ENCODE data around the gene ELOVL6.
"Not testable (repeated sequence)": the region's sequence is repeated elsewhere in the genome, so short reads cannot be mapped to it uniquely, and the experiment has no call there.

ELOVL6 gene

DNA sequence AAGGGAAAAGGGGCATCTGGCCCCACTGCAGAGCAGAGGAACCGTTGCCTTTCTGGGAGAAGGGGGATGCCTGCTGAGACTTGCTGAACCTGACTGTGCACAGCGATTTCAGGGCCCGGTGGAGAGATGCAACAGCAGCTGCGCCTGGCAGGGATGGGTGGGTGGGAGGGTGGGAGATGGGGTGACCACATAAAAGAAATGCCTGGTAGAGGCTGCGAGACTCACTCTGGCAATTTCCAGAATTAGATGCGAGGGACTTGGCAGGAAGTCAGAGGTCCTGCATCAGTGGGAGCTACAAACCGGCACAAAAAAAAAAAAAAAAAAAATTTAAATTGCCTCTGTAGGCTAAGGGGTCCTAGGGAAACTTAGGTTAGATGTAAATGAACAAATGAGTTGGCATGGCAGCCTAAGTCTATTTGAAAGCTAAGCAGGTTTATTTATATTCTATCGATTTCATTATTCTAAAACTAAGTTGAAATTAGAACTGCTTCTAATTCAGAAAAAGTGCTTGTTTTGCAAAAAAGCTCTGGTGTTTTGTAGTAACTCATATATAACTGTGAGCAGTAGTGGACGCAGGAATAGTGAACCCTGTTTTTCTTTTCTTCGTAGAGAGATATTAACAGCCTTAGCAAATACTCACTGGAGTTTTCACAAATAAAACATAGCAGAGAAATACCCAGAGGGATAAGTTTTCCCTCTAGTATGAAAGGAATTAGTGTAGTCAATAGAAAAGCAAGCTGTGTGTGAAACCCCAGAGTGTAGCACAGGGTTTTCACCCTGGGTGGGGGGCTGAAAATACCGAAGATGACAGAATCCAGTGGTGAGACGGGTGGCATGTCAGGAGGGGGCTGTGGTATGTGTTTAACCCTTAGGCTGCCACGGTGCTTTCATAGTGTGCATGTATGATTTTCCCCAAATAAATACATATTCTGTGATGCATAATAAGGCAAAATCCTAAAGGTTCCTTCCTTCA is 155.6 kb downstream of the ELOVL6 start:
- DNase-seq (ENCODE audit: low read depth, low spot score): no peak
- Histone ChIP-seq H3K9me3 (ENCODE audit: control insufficient read depth, insufficient read depth, low read length) (no peaks in the 10 kb centered on the region), H3K27ac (ENCODE audit: low read length) (no peak overlapping the region), H3K27me3 (ENCODE audit: control insufficient read depth, insufficient read depth, low read length) (no peaks in the 10 kb centered on the region), H3K4me1 (ENCODE audit: control insufficient read depth, insufficient read depth, low read length) (peaks cover 1% of the 10 kb centered on the region; the same call in 1 of the 2 replicates), H3K36me3 (ENCODE audit: control insufficient read depth, insufficient read depth, low read length) (no peaks in the 10 kb centered on the region), H3K4me3 (ENCODE audit: low read length) (no peak overlapping the region)
- no CpG with 5 or more reads among the region's 13 CpGs for WGBS (ENCODE audit: insufficient coverage, insufficient read length)

DNA sequence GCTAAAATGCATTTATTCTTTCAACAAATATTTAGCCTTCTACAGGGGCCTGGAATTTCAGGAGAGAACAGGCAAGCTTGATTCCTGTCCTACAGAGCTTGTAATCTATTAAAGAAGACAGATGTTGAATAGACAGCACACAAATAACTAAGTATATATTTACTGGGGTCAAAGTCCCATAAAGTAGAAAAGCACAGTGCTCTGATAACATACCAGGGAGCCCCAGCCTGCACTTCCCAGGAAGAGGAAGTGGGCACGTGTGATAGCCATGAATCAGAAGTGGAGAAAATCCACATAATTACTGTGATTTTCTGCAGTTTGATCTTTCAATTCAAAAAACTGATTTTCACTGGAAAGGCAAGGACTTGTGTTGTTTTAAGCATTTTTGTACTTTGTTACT is 156.7 kb downstream of the ELOVL6 start:
- no CpG with 5 or more reads among the region's 1 CpG for WGBS (ENCODE audit: insufficient coverage, insufficient read length)
- Histone ChIP-seq H3K27ac (ENCODE audit: low read length) (no peak overlapping the region), H3K4me1 (ENCODE audit: control insufficient read depth, insufficient read depth, low read length) (peaks cover 1% of the 10 kb centered on the region; the same call in 1 of the 2 replicates), H3K27me3 (ENCODE audit: control insufficient read depth, insufficient read depth, low read length) (no peaks in the 10 kb centered on the region), H3K4me3 (ENCODE audit: low read length) (no peak overlapping the region), H3K36me3 (ENCODE audit: control insufficient read depth, insufficient read depth, low read length) (no peaks in the 10 kb centered on the region), H3K9me3 (ENCODE audit: control insufficient read depth, insufficient read depth, low read length) (no peaks in the 10 kb centered on the region)
- no peak for DNase-seq (ENCODE audit: low read depth, low spot score)

DNA sequence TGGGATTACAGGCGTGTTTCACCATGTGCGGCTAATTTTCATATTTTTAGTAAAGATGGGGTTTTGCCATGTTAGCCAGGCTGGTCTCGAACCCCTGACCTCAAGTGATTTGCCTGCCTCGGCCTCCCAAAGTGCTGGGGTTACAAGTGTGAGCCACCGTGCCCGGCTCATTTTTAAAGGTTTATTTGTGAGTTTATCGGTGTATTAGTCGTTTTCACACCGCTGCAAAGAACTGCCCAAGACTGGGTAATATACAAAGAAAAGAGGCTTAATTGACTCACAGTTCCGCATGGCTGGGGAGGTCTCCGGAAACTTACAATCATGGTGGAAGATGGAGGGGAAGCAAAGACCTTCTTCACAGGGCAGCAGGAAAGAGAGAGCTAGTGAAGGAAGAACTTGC is 159.3 kb downstream of the ELOVL6 start:
- H3K36me3 ChIP-seq (ENCODE audit: control insufficient read depth, insufficient read depth, low read length); H3K4me1 ChIP-seq (ENCODE audit: control insufficient read depth, insufficient read depth, low read length); H3K27me3 ChIP-seq (ENCODE audit: control insufficient read depth, insufficient read depth, low read length); H3K9me3 ChIP-seq (ENCODE audit: control insufficient read depth, insufficient read depth, low read length); DNase-seq (ENCODE audit: low read depth, low spot score); H3K27ac ChIP-seq (ENCODE audit: low read length); H3K4me3 ChIP-seq (ENCODE audit: low read length): not testable (repeated sequence)
- no CpG with 5 or more reads among the region's 11 CpGs for WGBS (ENCODE audit: insufficient coverage, insufficient read length)

DNA sequence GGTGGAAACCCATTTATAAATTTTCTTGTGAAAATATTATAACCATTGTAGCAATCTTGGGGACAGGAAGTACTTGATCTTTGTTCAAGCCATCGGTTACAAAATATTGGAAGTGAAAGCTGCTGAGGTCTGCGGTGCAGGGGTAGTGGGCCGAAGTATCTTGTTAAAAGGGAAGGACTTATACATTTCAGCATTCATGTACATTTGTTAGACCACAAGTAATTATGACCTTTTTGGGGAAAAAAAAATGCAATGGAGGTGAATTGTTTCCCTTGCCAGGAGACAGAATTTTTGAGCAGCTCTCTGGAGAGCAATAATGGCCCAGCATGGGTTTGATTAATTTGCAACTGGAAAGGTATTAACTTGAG is 164.4 kb downstream of the ELOVL6 start:
- no peak overlapping the region for H3K27ac ChIP-seq (ENCODE audit: low read length)
- no peak for DNase-seq (ENCODE audit: low read depth, low spot score)
- no peaks in the 10 kb centered on the region for H3K36me3 ChIP-seq (ENCODE audit: control insufficient read depth, insufficient read depth, low read length)
- WGBS (ENCODE audit: insufficient coverage, insufficient read length): no CpG with 5 or more reads among the region's 3 CpGs
- no peaks in the 10 kb centered on the region for H3K27me3 ChIP-seq (ENCODE audit: control insufficient read depth, insufficient read depth, low read length)
- H3K4me3 ChIP-seq (ENCODE audit: low read length): no peak overlapping the region
- no peaks in the 10 kb centered on the region for H3K9me3 ChIP-seq (ENCODE audit: control insufficient read depth, insufficient read depth, low read length)
- no peaks in the 10 kb centered on the region for H3K4me1 ChIP-seq (ENCODE audit: control insufficient read depth, insufficient read depth, low read length)

DNA sequence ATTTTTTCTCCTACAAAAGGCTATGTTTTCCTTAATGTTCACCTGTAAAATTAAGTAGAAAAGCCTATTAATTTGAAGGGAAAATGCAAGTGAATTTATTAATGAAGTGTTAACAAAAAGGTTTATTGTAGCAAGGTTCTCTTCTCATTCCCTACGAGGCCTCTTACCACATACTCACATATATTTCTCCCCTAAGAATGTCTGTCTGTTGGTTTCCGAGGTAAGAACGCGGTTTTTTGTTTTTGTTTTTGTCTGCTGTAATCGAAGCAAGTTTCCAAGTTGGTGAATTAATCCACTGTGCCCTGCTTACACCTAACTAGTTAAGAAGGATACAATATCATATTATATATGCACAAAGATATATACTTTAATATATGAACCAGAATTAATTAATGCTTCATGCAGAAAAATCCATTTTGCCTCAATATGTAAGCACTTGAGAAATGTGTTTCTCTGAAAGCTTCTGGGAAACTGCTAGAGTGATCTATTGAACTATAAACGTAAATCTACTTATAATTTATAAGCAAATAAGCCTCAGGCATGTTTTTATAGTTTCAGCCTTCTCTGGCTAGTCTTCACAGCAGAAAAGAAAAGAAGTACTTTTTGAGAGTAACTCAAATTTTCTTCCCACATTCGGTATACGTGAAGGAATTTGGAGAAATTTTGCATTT is 164.9 kb downstream of the ELOVL6 start:
- no CpG with 5 or more reads among the region's 8 CpGs for WGBS (ENCODE audit: insufficient coverage, insufficient read length)
- H3K4me1 ChIP-seq (ENCODE audit: control insufficient read depth, insufficient read depth, low read length): no peaks in the 10 kb centered on the region
- no peak for DNase-seq (ENCODE audit: low read depth, low spot score)
- no peak overlapping the region for H3K27ac ChIP-seq (ENCODE audit: low read length)
- H3K9me3 ChIP-seq (ENCODE audit: control insufficient read depth, insufficient read depth, low read length): no peaks in the 10 kb centered on the region
- no peaks in the 10 kb centered on the region for H3K27me3 ChIP-seq (ENCODE audit: control insufficient read depth, insufficient read depth, low read length)
- H3K36me3 ChIP-seq (ENCODE audit: control insufficient read depth, insufficient read depth, low read length): no peaks in the 10 kb centered on the region
- no peak overlapping the region for H3K4me3 ChIP-seq (ENCODE audit: low read length)

DNA sequence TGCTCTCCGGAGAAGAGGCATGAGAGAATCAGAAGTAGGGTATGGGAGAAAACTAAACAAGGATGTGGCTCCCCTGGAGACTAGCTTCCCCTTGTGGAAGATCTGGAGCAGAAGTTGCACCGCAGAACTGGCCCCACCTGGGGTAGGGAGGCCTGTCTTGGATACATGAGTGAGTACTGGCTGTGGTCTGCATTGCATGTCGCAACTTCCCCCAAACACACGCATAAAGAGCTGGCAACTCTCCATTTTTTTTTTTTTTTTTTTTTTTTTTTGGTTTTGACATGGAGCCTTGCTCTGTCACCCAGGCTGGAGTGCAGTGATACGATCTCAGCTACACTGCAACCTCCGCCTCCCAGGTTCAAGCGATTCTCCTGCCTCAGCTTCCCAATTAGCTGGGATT is 165.8 kb downstream of the ELOVL6 start:
- no CpG with 5 or more reads among the region's 7 CpGs for WGBS (ENCODE audit: insufficient coverage, insufficient read length)
- no peaks in the 10 kb centered on the region for H3K27me3 ChIP-seq (ENCODE audit: control insufficient read depth, insufficient read depth, low read length)

DNA sequence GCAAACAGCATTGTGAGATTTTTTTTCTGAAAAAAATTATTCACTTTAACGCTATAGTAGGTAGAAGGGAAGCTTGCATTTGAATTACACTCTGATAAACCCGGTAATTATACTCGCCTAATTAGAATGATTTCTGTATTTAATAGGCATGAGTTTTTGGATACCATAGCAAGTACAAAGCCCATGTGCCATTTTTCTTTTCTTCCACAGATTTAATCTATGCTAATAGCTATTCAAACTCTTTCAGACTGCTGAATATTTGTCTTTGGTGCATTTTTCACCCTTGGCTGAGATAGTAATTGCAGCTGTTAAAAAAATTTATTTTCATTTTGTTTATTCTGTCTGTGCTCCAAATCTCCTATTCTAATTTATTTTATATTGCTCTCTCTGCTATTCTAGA is 172.7 kb downstream of the ELOVL6 start:
- Histone ChIP-seq H3K36me3 (ENCODE audit: control insufficient read depth, insufficient read depth, low read length) (no peaks in the 10 kb centered on the region), H3K4me1 (ENCODE audit: control insufficient read depth, insufficient read depth, low read length) (no peaks in the 10 kb centered on the region), H3K27me3 (ENCODE audit: control insufficient read depth, insufficient read depth, low read length) (no peaks in the 10 kb centered on the region), H3K27ac (ENCODE audit: low read length) (no peak overlapping the region), H3K4me3 (ENCODE audit: low read length) (no peak overlapping the region), H3K9me3 (ENCODE audit: control insufficient read depth, insufficient read depth, low read length) (no peaks in the 10 kb centered on the region)
- WGBS (ENCODE audit: insufficient coverage, insufficient read length): no CpG with 5 or more reads among the region's 3 CpGs
- DNase-seq (ENCODE audit: low read depth, low spot score): no peak

More for the DNA sequence above, 165.8 kb downstream of the ELOVL6 start:
- Histone ChIP-seq H3K36me3 (ENCODE audit: control insufficient read depth, insufficient read depth, low read length) (no peaks in the 10 kb centered on the region), H3K27ac (ENCODE audit: low read length) (no peak overlapping the region), H3K9me3 (ENCODE audit: control insufficient read depth, insufficient read depth, low read length) (no peaks in the 10 kb centered on the region), H3K4me1 (ENCODE audit: control insufficient read depth, insufficient read depth, low read length) (no peaks in the 10 kb centered on the region), H3K4me3 (ENCODE audit: low read length) (no peak overlapping the region)
- DNase-seq (ENCODE audit: low read depth, low spot score): no peak

DNA sequence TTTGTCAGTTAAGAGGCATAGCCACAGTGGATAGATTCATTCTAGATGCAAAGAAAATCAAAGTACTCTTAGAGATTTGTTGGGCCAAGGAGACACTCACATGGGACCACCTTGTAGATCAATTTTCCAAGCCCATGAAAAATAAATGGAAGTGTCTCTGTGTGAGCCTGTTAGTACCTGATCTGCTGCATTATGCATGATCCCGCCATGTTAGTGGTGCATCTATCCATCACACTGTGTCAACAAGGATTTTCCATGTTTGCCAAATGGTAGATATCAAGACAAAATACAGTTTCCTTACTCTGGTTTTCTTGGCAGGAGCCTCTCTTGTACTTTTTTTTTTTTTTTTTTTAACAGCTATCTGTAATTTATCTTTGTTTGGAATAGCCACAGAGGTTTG is 173.4 kb downstream of the ELOVL6 start:
- no peaks in the 10 kb centered on the region for H3K27me3 ChIP-seq (ENCODE audit: control insufficient read depth, insufficient read depth, low read length)
- H3K9me3 ChIP-seq (ENCODE audit: control insufficient read depth, insufficient read depth, low read length): no peaks in the 10 kb centered on the region
- no peak for DNase-seq (ENCODE audit: low read depth, low spot score)
- no peak overlapping the region for H3K4me3 ChIP-seq (ENCODE audit: low read length)
- no peaks in the 10 kb centered on the region for H3K36me3 ChIP-seq (ENCODE audit: control insufficient read depth, insufficient read depth, low read length)
- no peaks in the 10 kb centered on the region for H3K4me1 ChIP-seq (ENCODE audit: control insufficient read depth, insufficient read depth, low read length)
- H3K27ac ChIP-seq (ENCODE audit: low read length): no peak overlapping the region
- WGBS (ENCODE audit: insufficient coverage, insufficient read length): no CpG with 5 or more reads among the region's 1 CpG

DNA sequence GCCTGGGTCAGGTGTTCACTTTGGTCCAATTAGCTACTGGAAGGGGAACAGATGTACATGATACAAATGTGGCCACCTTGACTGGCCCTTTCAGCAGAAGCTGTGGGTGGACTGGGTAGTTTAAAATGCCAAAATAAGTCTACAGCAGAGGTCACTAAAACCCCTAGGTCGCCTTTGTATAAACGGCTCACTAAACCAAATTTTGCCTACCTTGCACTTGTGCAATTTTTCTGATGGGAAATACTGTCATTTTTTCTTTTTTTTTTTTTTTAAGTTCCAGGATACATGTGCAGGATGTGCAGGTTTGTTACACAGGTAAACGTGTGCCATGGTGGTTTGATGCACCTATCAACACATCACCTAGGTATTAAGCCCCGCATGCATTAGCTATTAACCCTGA is 176.0 kb downstream of the ELOVL6 start:
- H3K9me3 ChIP-seq (ENCODE audit: control insufficient read depth, insufficient read depth, low read length): no peaks in the 10 kb centered on the region
- H3K27ac ChIP-seq (ENCODE audit: low read length): no peak overlapping the region
- no peaks in the 10 kb centered on the region for H3K27me3 ChIP-seq (ENCODE audit: control insufficient read depth, insufficient read depth, low read length)
- no peak overlapping the region for H3K4me3 ChIP-seq (ENCODE audit: low read length)
- DNase-seq (ENCODE audit: low read depth, low spot score): no peak
- no peaks in the 10 kb centered on the region for H3K4me1 ChIP-seq (ENCODE audit: control insufficient read depth, insufficient read depth, low read length)
- no peaks in the 10 kb centered on the region for H3K36me3 ChIP-seq (ENCODE audit: control insufficient read depth, insufficient read depth, low read length)
- no CpG with 5 or more reads among the region's 4 CpGs for WGBS (ENCODE audit: insufficient coverage, insufficient read length)

DNA sequence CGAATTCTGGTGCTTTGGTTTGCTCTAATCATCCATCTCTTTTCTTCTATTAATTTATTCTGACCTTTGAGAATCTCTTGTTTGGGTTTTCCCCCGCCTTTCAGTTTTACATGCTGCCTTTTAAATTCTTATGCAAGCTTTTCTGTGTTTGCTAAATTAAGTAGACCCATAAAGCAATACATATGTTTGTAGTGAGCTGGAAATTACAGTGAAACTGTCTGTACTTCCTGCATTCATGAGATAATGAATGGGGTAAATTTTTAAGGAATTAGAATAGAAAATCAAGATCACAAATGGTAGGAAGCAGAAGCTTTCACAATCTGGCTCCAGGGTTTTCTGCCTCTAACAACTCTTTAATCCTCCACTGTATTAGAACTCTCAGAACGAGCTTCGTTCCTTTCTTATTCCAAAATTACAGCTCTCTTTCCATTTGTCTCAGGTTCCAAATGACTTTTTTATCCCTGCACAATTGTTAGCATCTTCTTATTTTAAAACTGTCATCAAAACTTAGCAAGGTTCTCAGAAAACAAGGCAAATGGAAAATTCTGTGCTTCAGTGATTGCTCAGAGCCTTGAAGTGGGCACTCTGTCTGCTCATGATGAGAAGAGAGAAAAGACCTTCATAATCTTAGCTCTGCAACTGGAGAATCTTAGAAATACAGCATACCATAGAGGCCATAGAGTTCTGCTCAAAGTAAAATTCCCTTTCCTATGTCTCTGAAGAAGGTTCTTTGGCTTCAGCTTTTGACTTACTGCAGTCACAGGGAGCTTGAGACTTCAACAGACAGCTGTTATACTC is 177.6 kb downstream of the ELOVL6 start:
- Histone ChIP-seq H3K27me3 (ENCODE audit: control insufficient read depth, insufficient read depth, low read length) (no peaks in the 10 kb centered on the region), H3K27ac (ENCODE audit: low read length) (no peak overlapping the region), H3K4me1 (ENCODE audit: control insufficient read depth, insufficient read depth, low read length) (no peaks in the 10 kb centered on the region), H3K9me3 (ENCODE audit: control insufficient read depth, insufficient read depth, low read length) (no peaks in the 10 kb centered on the region), H3K36me3 (ENCODE audit: control insufficient read depth, insufficient read depth, low read length) (no peaks in the 10 kb centered on the region), H3K4me3 (ENCODE audit: low read length) (no peak overlapping the region)
- DNase-seq (ENCODE audit: low read depth, low spot score): no peak
- WGBS (ENCODE audit: insufficient coverage, insufficient read length): no CpG with 5 or more reads among the region's 4 CpGs

Data from iPS DF 6.9 (cell line).